Kidney (tissue), 14 donors: ENCODE results near the gene CARD10. TPM values are rescaled to one million over a fixed set of nuclear protein-coding genes. Genes with fewer than 3 reads are reported as not detected.

Experiments used
- DNase-seq, 5 donors: peaks; one replicate each; pipeline ENCODE4 v3.0.0-alpha.2; 2013 to 2020
- FAIRE-seq: peaks from 2 replicates; lab custom pipeline; 2012; peaks lifted over from hg19 to GRCh38; lab: Jason Lieb, UNC
- H3K27ac ChIP-seq, 2 donors: one replicate each; pipeline ENCODE4 v1.7.0; 2013; ENCODE audit warnings: low read depth in 2 of 2, low read length in 2 of 2, inconsistent platforms in 1 of 2
- H3K27me3 ChIP-seq: one replicate; pipeline ENCODE4 v1.7.1; 2013; ENCODE audit warnings: low read length, inconsistent platforms; ENCODE audit not compliant: control insufficient read depth, insufficient read depth
- H3K36me3 ChIP-seq, 3 donors: one replicate each; pipeline versions ENCODE4 v1.7.0 to v1.7.1; 2013; ENCODE audit warnings: low read length in 3 of 3, control low read depth in 1 of 3, inconsistent platforms in 1 of 3; ENCODE audit not compliant: insufficient read depth in 3 of 3, control insufficient read depth in 2 of 3
- H3K4me1 ChIP-seq, 3 donors: one replicate each; pipeline versions ENCODE4 v1.7.0 to v1.7.1; 2013; ENCODE audit warnings: low read length in 3 of 3, inconsistent platforms in 1 of 3, low read depth in 1 of 3; ENCODE audit not compliant: control insufficient read depth in 2 of 3, insufficient read depth in 2 of 3
- H3K4me3 ChIP-seq, 3 donors: one replicate each; pipeline versions ENCODE4 v1.7.0 to v1.8.1; 2013; ENCODE audit warnings: low read length in 3 of 3, control low read depth in 1 of 3, inconsistent platforms in 1 of 3
- H3K9ac ChIP-seq, 3 donors: one replicate each; pipeline versions ENCODE4 v1.7.0 to v1.7.1; 2013; ENCODE audit warnings: low read length in 3 of 3, control low read depth in 1 of 3, inconsistent platforms in 1 of 3
- H3K9me3 ChIP-seq, 3 donors: one replicate each; pipeline versions ENCODE4 v1.7.0 to v1.7.1; 2013; ENCODE audit warnings: low read length in 3 of 3, control low read depth in 1 of 3, inconsistent platforms in 1 of 3; ENCODE audit not compliant: control insufficient read depth in 2 of 3, insufficient read depth in 1 of 3
- CTCF ChIP-seq: IDR thresholded peaks from 3 replicates; pipeline ENCODE4 v1.5.1; 2012; ENCODE audit warnings: mild to moderate bottlenecking, moderate library complexity, borderline replicate concordance; ENCODE audit not compliant: insufficient read depth; ENCODE audit errors: extremely low read depth
- intact Hi-C: fragments of 100-400 bp; cut with DNase I; formaldehyde crosslinking; loops from one replicate; pipeline ENCODE4 v1.11.1; 2022
- polyA plus RNA-seq: library from polyadenylated mRNA; stranded (reverse); fragments of 350-450 nt; fragmentation: Illumina TruSeq; extraction: RNeasy Lipid Tissue Mini Kit (QIAGEN cat#74804); gene quantifications from one replicate; pipeline ENCODE4 v1.2.3, GENCODE V29; 2014; ENCODE audit warnings: low read depth, low replicate concordance; ENCODE audit not compliant: insufficient read depth
- total RNA-seq: library from RNA; stranded (reverse); fragmentation: NEBNext Ultra II Directional; extraction: Animal tissue kit (Norgen Biotek cat#: 25700); gene quantifications from one replicate; pipeline ENCODE4 v1.2.1, GENCODE V29; 2021
- donor health status: control.
- donor health status: control.
- donor health status: control.
- donor health status: control.
- donor health status: control.
- donor health status: DM: yes; HTN: yes; CAD: no.
- donor health status: Normal renal cell carcinoma (clear cell type).

Gene CARD10
- total and polyA plus RNA-seq, 2 donors from 2014 or later, result 32.4 to 42.3 TPM

- H3K27me3 ChIP-seq, result no peaks in the 10 kb centered on the region
- no peak overlapping the region for H3K9ac ChIP-seq
- peaks cover 10 to 31% (median 16%) of the 10 kb centered on the region in 3 donors for H3K4me1 ChIP-seq
Measured at GRCh38 chr22:37496651-37497050, 22.6 kb downstream of the CARD10 start.

GRCh38 chr22:37493979-37494378 lies 25.2 kb downstream of the CARD10 start:
- no peak overlapping the region for H3K4me3 ChIP-seq
- H3K4me1 ChIP-seq, result peaks cover 0 to 8% (median 0%) of the 10 kb centered on the region in 3 donors
- no peak for TF ChIP-seq CTCF
- FAIRE-seq (no peak), DNase-seq (no peak)
- H3K27me3 ChIP-seq, result no peaks in the 10 kb centered on the region
- peaks cover 0 to 15% (median 2%) of the 10 kb centered on the region in 3 donors for H3K36me3 ChIP-seq
- no peaks in the 10 kb centered on the region for H3K9me3 ChIP-seq
- H3K27ac ChIP-seq, result no peak overlapping the region
- H3K9ac ChIP-seq, result no peak overlapping the region
- intact Hi-C loops, result no loop called here

More at GRCh38 chr22:37496651-37497050, 22.6 kb downstream of the CARD10 start:
- no peak for TF ChIP-seq CTCF
- intact Hi-C loops, result no loop called here
- H3K4me3 ChIP-seq, result no peak overlapping the region
- no peak for DNase-seq
- H3K9me3 ChIP-seq, result no peaks in the 10 kb centered on the region
- no peak overlapping the region for H3K27ac ChIP-seq
- peaks cover 0 to 15% (median 2%) of the 10 kb centered on the region in 3 donors for H3K36me3 ChIP-seq
- no peak for FAIRE-seq

GRCh38 chr22:37492428-37493344 lies 26.5 kb downstream of the CARD10 start:
- Histone ChIP-seq H3K4me3 (no peak overlapping the region), H3K9ac (no peak overlapping the region), H3K9me3 (no peaks in the 10 kb centered on the region), H3K27ac (no peak overlapping the region), H3K4me1 (no peaks in the 10 kb centered on the region), H3K27me3 (no peaks in the 10 kb centered on the region), H3K36me3 (peaks cover 0 to 15% (median 2%) of the 10 kb centered on the region in 3 donors)
- no peak for TF ChIP-seq CTCF
- intact Hi-C loops, result no loop called here
- FAIRE-seq (no peak), DNase-seq (peak in 1 of 5 donors; percentile 59)
